Endothelial cell of umbilical vein (primary cell): ENCODE data around the gene DERA. TPM values are rescaled to one million over a fixed set of nuclear protein-coding genes. Genes with fewer than 3 reads are reported as not detected.

Source experiments
- BruUV-seq: library from RNA; stranded (reverse); fragments of 400-500 nt; replicated peaks from 2 replicates; lab custom pipeline; 2021; lab: Mats Ljungman, UMichigan
- CTCF ChIA-PET: fragments of 300-600, 350-600 bp; sonication (Branson Sonifier 250); formaldehyde crosslinking; loops from one replicate; lab custom pipeline; 2021; ENCODE audit warnings: antibody characterized with exemption, inconsistent platforms; lab: Charles Lee
- POLR2A ChIA-PET: fragments of 300-600, 350-600 bp; sonication (Branson Sonifier 250); formaldehyde crosslinking; loops from one replicate; lab custom pipeline; 2021; ENCODE audit warnings: antibody characterized with exemption, inconsistent platforms; lab: Charles Lee
- DNase-seq: peaks from one replicate; pipeline ENCODE4 v3.0.0-alpha.2; 2011; ENCODE audit warnings: low read depth, low spot score
- FAIRE-seq: peaks from 2 replicates; lab custom pipeline; 2011; peaks lifted over from hg19 to GRCh38; lab: Jason Lieb, UNC
- H2AFZ ChIP-seq: 2 replicates; pipeline ENCODE4 v1.6.0; 2012; ENCODE audit warnings: low read depth, low read length, control low read depth, inconsistent platforms
- H3K27ac ChIP-seq: 2 replicates; pipeline ENCODE4 v1.5.1; 2011; ENCODE audit warnings: low read depth, mild to moderate bottlenecking, control low read depth, low read length, moderate library complexity; ENCODE audit not compliant: insufficient read depth
- H3K27me3 ChIP-seq, 2 experiments: 2 replicates each; pipeline versions ENCODE4 v1.6.0 to v1.6.1; 2011; ENCODE audit warnings: low read length in 2 of 2, mixed read lengths in 1 of 2; ENCODE audit not compliant: control insufficient read depth in 2 of 2, insufficient read depth in 2 of 2
- H3K36me3 ChIP-seq, 2 experiments: 2 replicates in 1 of 2; 3 replicates in 1 of 2; pipeline ENCODE4 v1.5.1; 2011; ENCODE audit warnings: low read length in 2 of 2, mild to moderate bottlenecking in 1 of 2, moderate library complexity in 1 of 2; ENCODE audit not compliant: control insufficient read depth in 2 of 2, insufficient read depth in 2 of 2; ENCODE audit errors: extremely low read depth in 1 of 2
- H3K4me1 ChIP-seq: 3 replicates; pipeline ENCODE4 v1.5.1; 2011; ENCODE audit warnings: mild to moderate bottlenecking, low read length; ENCODE audit not compliant: control insufficient read depth, insufficient read depth; ENCODE audit errors: extremely low read depth
- H3K4me2 ChIP-seq: 2 replicates; pipeline ENCODE4 v1.6.1; 2011; ENCODE audit warnings: low read length, control low read depth, mixed read lengths; ENCODE audit not compliant: insufficient read depth
- H3K4me3 ChIP-seq, 3 experiments: fragments of 200-600 bp in 1 of 3; sonication (generic), shearing (Covaris generic) in 1 of 3; replicated peaks in 1 of 3; 2 replicates each; pipeline ENCODE4 v1.5.1; 2011 to 2016; ENCODE audit warnings: control low read depth in 3 of 3, low read length in 3 of 3, mild to moderate bottlenecking in 2 of 3, inconsistent platforms in 1 of 3, low read depth in 1 of 3, moderate library complexity in 1 of 3; ENCODE audit not compliant: insufficient read depth in 1 of 3
- H3K79me2 ChIP-seq: 2 replicates; pipeline ENCODE4 v1.6.0; 2012; ENCODE audit warnings: low read length, inconsistent platforms; ENCODE audit not compliant: control insufficient read depth, insufficient read depth
- H3K9ac ChIP-seq: replicated peaks from 2 replicates; pipeline ENCODE3; 2011; ENCODE audit warnings: low read length, control low read depth; ENCODE audit not compliant: insufficient read depth; ENCODE audit errors: extremely low read depth
- H3K9me1 ChIP-seq: replicated peaks from 3 replicates; pipeline ENCODE4 v1.6.0; 2011; ENCODE audit warnings: mild to moderate bottlenecking, low read length; ENCODE audit not compliant: control insufficient read depth, insufficient read depth; ENCODE audit errors: extremely low read depth
- H3K9me3 ChIP-seq: replicated peaks from 2 replicates; pipeline ENCODE4 v1.5.1; 2012; ENCODE audit warnings: low read length, inconsistent platforms; ENCODE audit not compliant: control insufficient read depth, insufficient read depth
- H4K20me1 ChIP-seq: replicated peaks from 2 replicates; pipeline ENCODE3; 2011; ENCODE audit warnings: mild to moderate bottlenecking, low read length; ENCODE audit not compliant: control insufficient read depth, insufficient read depth; ENCODE audit errors: extremely low read depth
- CTCF ChIP-seq, 2 donors: IDR thresholded peaks; 1 replicate in 1 of 2; 2 replicates in 1 of 2; pipeline ENCODE4 v1.5.1; 2011; ENCODE audit warnings: low read length in 2 of 2, mild to moderate bottlenecking in 2 of 2, moderate library complexity in 2 of 2, control low read depth in 1 of 2, inconsistent platforms in 1 of 2, low read depth in 1 of 2; ENCODE audit not compliant: insufficient read depth in 1 of 2; ENCODE audit errors: extremely low read depth in 1 of 2
- EZH2 ChIP-seq: IDR thresholded peaks from 2 replicates; pipeline ENCODE4 v1.6.1; 2012; ENCODE audit warnings: borderline replicate concordance, low read depth, mild to moderate bottlenecking, moderate library complexity, low read length, inconsistent platforms; ENCODE audit not compliant: severe bottlenecking
- FOS ChIP-seq: IDR thresholded peaks from 2 replicates; pipeline ENCODE4 v1.6.1; 2011; ENCODE audit warnings: mild to moderate bottlenecking, low read length, moderate library complexity, borderline replicate concordance; ENCODE audit not compliant: insufficient read depth
- GATA2 ChIP-seq: IDR thresholded peaks from 2 replicates; pipeline ENCODE4 v1.7.0; 2011; ENCODE audit warnings: low read depth, mild to moderate bottlenecking, moderate library complexity, mixed read lengths, low read length; ENCODE audit not compliant: insufficient read length, insufficient read depth
- JUN ChIP-seq: IDR thresholded peaks from 2 replicates; pipeline ENCODE4 v1.6.1; 2011; ENCODE audit warnings: borderline replicate concordance, low read depth; ENCODE audit not compliant: insufficient read length, insufficient read depth
- MYC ChIP-seq: IDR thresholded peaks from one replicate; pipeline ENCODE4 v1.6.1; 2011; ENCODE audit warnings: mild to moderate bottlenecking, low read depth, low read length
- POLR2A ChIP-seq: IDR thresholded peaks from 2 replicates; pipeline ENCODE4 v1.6.1; 2012; ENCODE audit warnings: low read depth, mild to moderate bottlenecking, control low read depth, low read length
- POLR2AphosphoS5 ChIP-seq: IDR thresholded peaks from 2 replicates; pipeline ENCODE4 v1.6.1; 2012; ENCODE audit warnings: low read depth, mild to moderate bottlenecking, control low read depth, low read length, moderate library complexity; ENCODE audit not compliant: insufficient read depth
- dilution Hi-C: fragments of 300-500 bp; cut with MboI; formaldehyde crosslinking; loops from one replicate; pipeline ENCODE4 v1.15.0; 2019; ENCODE audit warnings: low sequenced_read_pairs; ENCODE audit not compliant: extremely low pct_ligation_motif_present
- intact Hi-C: fragments of 100-400 bp; cut with micrococcal nuclease; formaldehyde crosslinking; loops from one replicate; pipeline ENCODE4 v1.10.0; 2022
- polyA plus RNA-seq, 4 experiments: library from polyadenylated mRNA; depleted of rRNA in 3 of 4; stranded (reverse) in 3 of 4; unstranded in 1 of 4; fragments of >200 nt; gene quantifications; 2 replicates each; pipeline versions ENCODE4 v1.2.1 to v1.2.3, GENCODE V29; 2011 to 2012; ENCODE audit warnings: missing spikeins in 1 of 4
- total RNA-seq: library from RNA; stranded (reverse); gene quantifications from 2 replicates; pipeline ENCODE4 v1.2.3, GENCODE V29; 2021
- TF ChIP-seq, protein P1 (sequence below): IDR thresholded peaks from 2 replicates; pipeline ENCODE4 v1.6.1; 2011; ENCODE audit not compliant: insufficient read depth, insufficient read length

Gene DERA
- total and polyA plus RNA-seq, 2 donors (not counting 3 experiments of a cell fraction or from before 2014, with no cell fraction given) = 19.8 to 41.5 TPM

- peaks cover 15% of the 10 kb centered on the region for H3K4me1 ChIP-seq
- no peak overlapping the region for H3K9ac ChIP-seq
- H3K9me3 ChIP-seq = no peaks in the 10 kb centered on the region
- H3K4me3 ChIP-seq = no peak overlapping the region
- H3K4me2 ChIP-seq = no peak overlapping the region
- no peak overlapping the region for H3K27ac ChIP-seq
- intact Hi-C loops = no loop called here
- no peaks in the 10 kb centered on the region for H3K9me1 ChIP-seq
- FAIRE-seq (no peak), DNase-seq (no peak)
- no peak overlapping the region for H2AFZ ChIP-seq
- no TSS peak for BruUV-seq
- no peaks in the 10 kb centered on the region for H3K36me3 ChIP-seq
- no peaks in the 10 kb centered on the region for H4K20me1 ChIP-seq
- H3K27me3 ChIP-seq = no peaks in the 10 kb centered on the region
- TF ChIP-seq, protein P1, sequence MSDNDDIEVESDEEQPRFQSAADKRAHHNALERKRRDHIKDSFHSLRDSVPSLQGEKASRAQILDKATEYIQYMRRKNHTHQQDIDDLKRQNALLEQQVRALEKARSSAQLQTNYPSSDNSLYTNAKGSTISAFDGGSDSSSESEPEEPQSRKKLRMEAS = no peak
- TF ChIP-seq POLR2AphosphoS5 = no peak
- dilution Hi-C loops = no loop called here
- ChIA-PET CTCF (no interaction called here), POLR2A (no interaction called here)
- H3K79me2 ChIP-seq = peaks cover 30% of the 10 kb centered on the region
These were observed 20.5 kb downstream of the DERA start for GRCh38 chr12:15931590-15932053.

GRCh38 chr12:15932327-15932726 lies 21.2 kb downstream of the DERA start:
- ChIA-PET CTCF (no interaction called here), POLR2A (no interaction called here)
- Histone ChIP-seq H3K36me3 (no peaks in the 10 kb centered on the region), H3K27me3 (no peaks in the 10 kb centered on the region), H2AFZ (no peak overlapping the region), H3K9me3 (no peaks in the 10 kb centered on the region), H4K20me1 (no peaks in the 10 kb centered on the region), H3K9me1 (no peaks in the 10 kb centered on the region), H3K4me3 (no peak overlapping the region), H3K4me1 (peaks cover 15% of the 10 kb centered on the region), H3K9ac (no peak overlapping the region), H3K4me2 (no peak overlapping the region), H3K79me2 (peaks cover 33% of the 10 kb centered on the region), H3K27ac (no peak overlapping the region)
- TF ChIP-seq, protein P1 = no peak
- TF ChIP-seq GATA2 (no peak), FOS (no peak), EZH2 (no peak), CTCF (IDR thresholded peaks at IDR 0.05; ENCODE audit: extremely low read depth in 1 of 2, insufficient read depth in 1 of 2, low read depth in 1 of 2, low read length in 2 of 2) (no peak), JUN (no peak), MYC (no peak), POLR2A (no peak), POLR2AphosphoS5 (no peak)
- intact Hi-C loops = no loop called here
- no peak for FAIRE-seq
- no peak for DNase-seq
- no TSS peak for BruUV-seq
- dilution Hi-C loops = no loop called here
